GM23338 (cell line): ENCODE measurements around the gene EIF4E2. TPM values are rescaled to one million over a fixed set of nuclear protein-coding genes. Genes with fewer than 3 reads are reported as not detected.
A peak's percentile ranks its signal among the peaks of the same experiment; 100 is the strongest.

Experiments
- ATAC-seq: fragments of 200-7000 bp; cut with Tn5 transposase; 3 replicates; pipeline ENCODE4 v1.9.1; 2020
- DNase-seq: peaks from one replicate; pipeline ENCODE4 v3.0.0-alpha.2; 2015; ENCODE audit warnings: low spot score
- H2AFZ ChIP-seq: fragments of 200-600 bp; sonication (generic); 2 replicates; pipeline ENCODE4 v1.8.0; 2016; ENCODE audit warnings: antibody characterized with exemption, mild to moderate bottlenecking, moderate library complexity
- H3F3A ChIP-seq: fragments of 200-600 bp; sonication (generic); replicated peaks from 2 replicates; pipeline ENCODE4 v1.8.0; 2017; ENCODE audit warnings: antibody characterized with exemption, mixed run types, low read depth
- H3K27ac ChIP-seq: fragments of 200-600 bp; sonication (generic); 2 replicates; pipeline ENCODE4 v1.6.1; 2016; ENCODE audit warnings: low read depth
- H3K27me3 ChIP-seq: fragments of 200-600 bp; sonication (generic); 2 replicates; pipeline ENCODE4 v1.8.0; 2016; ENCODE audit warnings: mild to moderate bottlenecking, mixed run types, moderate library complexity; ENCODE audit not compliant: insufficient read depth
- H3K36me3 ChIP-seq: fragments of 200-600 bp; sonication (generic); 2 replicates; pipeline ENCODE4 v1.8.0; 2016; ENCODE audit warnings: mild to moderate bottlenecking; ENCODE audit not compliant: insufficient read depth
- H3K4me1 ChIP-seq: fragments of 200-600 bp; sonication (generic); 2 replicates; pipeline ENCODE4 v1.8.0; 2016; ENCODE audit warnings: mild to moderate bottlenecking, moderate library complexity; ENCODE audit not compliant: insufficient read depth
- H3K4me2 ChIP-seq: fragments of 200-600 bp; sonication (generic); 2 replicates; pipeline ENCODE4 v1.7.1; 2017; ENCODE audit warnings: mixed run types
- H3K4me3 ChIP-seq: fragments of 200-600 bp; sonication (generic); 2 replicates; pipeline ENCODE4 v1.6.1; 2016; ENCODE audit warnings: mixed run types
- H3K79me2 ChIP-seq: fragments of 200-600 bp; sonication (generic); replicated peaks from 2 replicates; pipeline ENCODE4 v1.8.0; 2017; ENCODE audit warnings: mild to moderate bottlenecking; ENCODE audit not compliant: insufficient read depth
- H3K9me2 ChIP-seq: fragments of 200-600 bp; sonication (generic); 2 replicates; pipeline ENCODE4 v1.8.0; 2017; ENCODE audit not compliant: insufficient read depth
- H4K20me1 ChIP-seq: fragments of 200-600 bp; sonication (generic); replicated peaks from 2 replicates; pipeline ENCODE4 v1.8.0; 2017; ENCODE audit warnings: mild to moderate bottlenecking; ENCODE audit not compliant: insufficient read depth
- H3K27ac Mint-ChIP-seq: 2 replicates; pipeline ENCODE4 v1.8.0; 2020; ENCODE audit warnings: inconsistent platforms, mild to moderate bottlenecking, moderate library complexity, mixed read lengths
- H3K27me3 Mint-ChIP-seq: 3 replicates; pipeline ENCODE4 v1.8.0; 2022; ENCODE audit warnings: low read depth, mild to moderate bottlenecking, moderate library complexity, mixed read lengths, inconsistent platforms; ENCODE audit not compliant: insufficient read depth, poor library complexity
- H3K36me3 Mint-ChIP-seq: 3 replicates; pipeline ENCODE4 v1.8.0; 2021; ENCODE audit warnings: low read depth, mild to moderate bottlenecking, inconsistent platforms, moderate library complexity, mixed read lengths
- H3K4me1 Mint-ChIP-seq: 3 replicates; pipeline ENCODE4 v1.8.0; 2020; ENCODE audit warnings: mild to moderate bottlenecking, inconsistent platforms, mixed read lengths
- H3K4me3 Mint-ChIP-seq: 3 replicates; pipeline ENCODE4 v1.8.0; 2021; ENCODE audit warnings: moderate library complexity, mild to moderate bottlenecking, inconsistent platforms, mixed read lengths
- H3K9me3 Mint-ChIP-seq: 3 replicates; pipeline ENCODE4 v1.8.0; 2020; ENCODE audit warnings: moderate library complexity, mild to moderate bottlenecking, inconsistent platforms, mixed read lengths
- CREB1 ChIP-seq: fragments of 250-450 bp; sonication (Bioruptor Pico); IDR thresholded peaks from 2 replicates; pipeline ENCODE4 v1.5.0; 2020; ENCODE audit warnings: low read depth, mild to moderate bottlenecking, moderate library complexity
- EZH2 ChIP-seq: fragments of 200-600 bp; sonication (generic); IDR thresholded peaks from one replicate; pipeline ENCODE4 v1.8.0; 2017; ENCODE audit warnings: antibody characterized with exemption, mild to moderate bottlenecking, low read depth; ENCODE audit not compliant: unreplicated experiment
- EZH2phosphoT487 ChIP-seq: fragments of 200-600 bp; sonication (generic); IDR thresholded peaks from one replicate; pipeline ENCODE4 v1.8.1; 2018; ENCODE audit warnings: antibody characterized with exemption; ENCODE audit not compliant: unreplicated experiment
- JUNB ChIP-seq: IDR thresholded peaks from one replicate; pipeline ENCODE4 v1.6.1; 2016; ENCODE audit warnings: antibody characterized with exemption; ENCODE audit not compliant: unreplicated experiment
- NANOG ChIP-seq: IDR thresholded peaks from 2 replicates; pipeline ENCODE4 v1.6.1; 2016; ENCODE audit warnings: antibody characterized with exemption, borderline replicate concordance
- POLR2AphosphoS5 ChIP-seq: IDR thresholded peaks from 2 replicates; pipeline ENCODE4 v1.6.1; 2016; ENCODE audit warnings: antibody characterized with exemption, low read depth
- STAT1 ChIP-seq: IDR thresholded peaks from one replicate; pipeline ENCODE4 v1.6.1; 2016; ENCODE audit warnings: antibody characterized with exemption; ENCODE audit not compliant: unreplicated experiment
- ZNF114 ChIP-seq: fragments of 250-450 bp; sonication (Bioruptor Pico); IDR thresholded peaks from 2 replicates; pipeline ENCODE4 v1.5.0; 2020; ENCODE audit warnings: mild to moderate bottlenecking, moderate library complexity
- ZNF331 ChIP-seq: fragments of 250-450 bp; sonication (Bioruptor Pico); IDR thresholded peaks from 2 replicates; pipeline ENCODE4 v1.5.0; 2020; ENCODE audit warnings: low read depth, mild to moderate bottlenecking, moderate library complexity
- polyA plus RNA-seq: library from polyadenylated mRNA; unstranded; fragments of >200 nt; fragmentation: Nextera tagmentation; extraction: Ambion mirVana; gene quantifications from 2 replicates; pipeline ENCODE4 v1.2.1, GENCODE V29; 2016
- total RNA-seq: library from RNA; depleted of rRNA; stranded (reverse); fragments of >200 nt; shearing (Covaris generic); gene quantifications from 2 replicates; pipeline ENCODE4 v1.2.3, GENCODE V29; 2014
- TF ChIP-seq, protein P1 (sequence below), 2 experiments: fragments of 200-600 bp in 1 of 2; sonication (generic) in 1 of 2; conservative IDR thresholded peaks; 2 replicates each; pipeline versions ENCODE4 v1.5.1 to v1.6.1; 2016 to 2017; ENCODE audit warnings: antibody characterized with exemption in 2 of 2, low read depth in 2 of 2, mild to moderate bottlenecking in 2 of 2, moderate library complexity in 1 of 2
- TF ChIP-seq, protein P2 (sequence below): IDR thresholded peaks from 2 replicates; pipeline ENCODE4 v1.6.1; 2016; ENCODE audit warnings: antibody characterized with exemption
- TF ChIP-seq, protein P3 (sequence below): fragments of 250-450 bp; sonication (Bioruptor Pico); IDR thresholded peaks from 2 replicates; pipeline ENCODE4 v1.5.0; 2020; ENCODE audit warnings: mild to moderate bottlenecking, moderate library complexity
- TF ChIP-seq, protein P4 (sequence below): IDR thresholded peaks from one replicate; pipeline ENCODE4 v1.6.1; 2018; ENCODE audit warnings: antibody characterized with exemption; ENCODE audit not compliant: unreplicated experiment

EIF4E2 gene
- total and polyA plus RNA-seq, 2 experiments from 2014 or later: 68.1 to 152 TPM

DNA sequence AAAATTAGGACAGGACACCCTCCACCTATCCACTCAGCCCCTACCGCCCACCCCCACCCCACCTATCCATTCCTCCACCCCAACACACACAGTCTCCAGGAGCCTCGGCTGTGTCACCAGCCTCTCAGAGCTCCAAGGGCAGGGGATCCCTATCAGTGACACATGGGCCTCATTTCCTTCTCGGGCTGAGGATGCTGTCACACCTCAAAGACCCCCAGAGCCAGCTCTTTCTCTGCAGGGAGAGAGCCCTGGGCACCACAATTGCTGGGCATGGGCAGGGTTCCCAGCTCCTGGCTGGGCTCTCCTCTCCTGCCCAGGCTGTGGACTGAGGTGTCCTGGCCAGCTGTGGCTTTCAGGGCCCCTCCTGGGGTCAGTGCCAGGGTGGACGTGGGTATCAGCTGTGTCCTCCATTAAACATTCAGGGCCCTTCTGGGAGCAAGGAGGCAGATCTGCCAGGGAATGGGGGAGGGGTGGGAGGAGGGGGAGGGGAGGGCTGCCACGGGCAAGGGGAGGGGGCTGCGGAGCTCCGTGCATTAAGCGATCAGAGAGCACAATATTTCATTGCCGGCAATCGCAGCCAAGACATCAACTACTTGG is 48.6 kb upstream of the EIF4E2 start:
- DNase-seq: no peak

More for the DNA sequence above, 48.6 kb upstream of the EIF4E2 start:
- H3K4me1 ChIP-seq: peaks cover 21% of the 10 kb centered on the region; the same call in 1 of the 2 replicates
- no peak overlapping the region for H3K27ac Mint-ChIP-seq
- no peaks in the 10 kb centered on the region for H3K36me3 Mint-ChIP-seq
- no peaks in the 10 kb centered on the region for H4K20me1 ChIP-seq
- no peak overlapping the region for H2AFZ ChIP-seq
- peaks cover 33% of the 10 kb centered on the region for H3K4me1 Mint-ChIP-seq
- no peak overlapping the region for H3K27ac ChIP-seq
- peaks cover 46% of the 10 kb centered on the region for H3K27me3 ChIP-seq
- H3K9me2 ChIP-seq: no peaks in the 10 kb centered on the region
- no peaks in the 10 kb centered on the region for H3K79me2 ChIP-seq
- peak overlapping the region; percentile 72 for H3K4me3 ChIP-seq
- H3F3A ChIP-seq: no peaks in the 10 kb centered on the region; the same call in 1 of the 2 replicates
- ATAC-seq: no peak
- H3K36me3 ChIP-seq: no peaks in the 10 kb centered on the region
- no peaks in the 10 kb centered on the region for H3K9me3 Mint-ChIP-seq
- H3K4me3 Mint-ChIP-seq: peak overlapping the region; percentile 81
- H3K4me2 ChIP-seq: peak overlapping the region; percentile 93
- H3K27me3 Mint-ChIP-seq: peaks cover 59% of the 10 kb centered on the region
- TF ChIP-seq NANOG (no peak), ZNF331 (CRISPR knock-in tag) (no peak), ZNF114 (no peak), CREB1 (no peak), POLR2AphosphoS5 (no peak), STAT1 (no peak), EZH2phosphoT487 (no peak), EZH2 (no peak), JUNB (no peak)
- TF ChIP-seq, protein P1, sequence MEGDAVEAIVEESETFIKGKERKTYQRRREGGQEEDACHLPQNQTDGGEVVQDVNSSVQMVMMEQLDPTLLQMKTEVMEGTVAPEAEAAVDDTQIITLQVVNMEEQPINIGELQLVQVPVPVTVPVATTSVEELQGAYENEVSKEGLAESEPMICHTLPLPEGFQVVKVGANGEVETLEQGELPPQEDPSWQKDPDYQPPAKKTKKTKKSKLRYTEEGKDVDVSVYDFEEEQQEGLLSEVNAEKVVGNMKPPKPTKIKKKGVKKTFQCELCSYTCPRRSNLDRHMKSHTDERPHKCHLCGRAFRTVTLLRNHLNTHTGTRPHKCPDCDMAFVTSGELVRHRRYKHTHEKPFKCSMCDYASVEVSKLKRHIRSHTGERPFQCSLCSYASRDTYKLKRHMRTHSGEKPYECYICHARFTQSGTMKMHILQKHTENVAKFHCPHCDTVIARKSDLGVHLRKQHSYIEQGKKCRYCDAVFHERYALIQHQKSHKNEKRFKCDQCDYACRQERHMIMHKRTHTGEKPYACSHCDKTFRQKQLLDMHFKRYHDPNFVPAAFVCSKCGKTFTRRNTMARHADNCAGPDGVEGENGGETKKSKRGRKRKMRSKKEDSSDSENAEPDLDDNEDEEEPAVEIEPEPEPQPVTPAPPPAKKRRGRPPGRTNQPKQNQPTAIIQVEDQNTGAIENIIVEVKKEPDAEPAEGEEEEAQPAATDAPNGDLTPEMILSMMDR (conservative IDR thresholded peaks at IDR 0.05; ENCODE audit: low read depth in 2 of 2): no peak
- TF ChIP-seq, protein P2, sequence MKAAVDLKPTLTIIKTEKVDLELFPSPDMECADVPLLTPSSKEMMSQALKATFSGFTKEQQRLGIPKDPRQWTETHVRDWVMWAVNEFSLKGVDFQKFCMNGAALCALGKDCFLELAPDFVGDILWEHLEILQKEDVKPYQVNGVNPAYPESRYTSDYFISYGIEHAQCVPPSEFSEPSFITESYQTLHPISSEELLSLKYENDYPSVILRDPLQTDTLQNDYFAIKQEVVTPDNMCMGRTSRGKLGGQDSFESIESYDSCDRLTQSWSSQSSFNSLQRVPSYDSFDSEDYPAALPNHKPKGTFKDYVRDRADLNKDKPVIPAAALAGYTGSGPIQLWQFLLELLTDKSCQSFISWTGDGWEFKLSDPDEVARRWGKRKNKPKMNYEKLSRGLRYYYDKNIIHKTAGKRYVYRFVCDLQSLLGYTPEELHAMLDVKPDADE: no peak
- TF ChIP-seq, protein P3, sequence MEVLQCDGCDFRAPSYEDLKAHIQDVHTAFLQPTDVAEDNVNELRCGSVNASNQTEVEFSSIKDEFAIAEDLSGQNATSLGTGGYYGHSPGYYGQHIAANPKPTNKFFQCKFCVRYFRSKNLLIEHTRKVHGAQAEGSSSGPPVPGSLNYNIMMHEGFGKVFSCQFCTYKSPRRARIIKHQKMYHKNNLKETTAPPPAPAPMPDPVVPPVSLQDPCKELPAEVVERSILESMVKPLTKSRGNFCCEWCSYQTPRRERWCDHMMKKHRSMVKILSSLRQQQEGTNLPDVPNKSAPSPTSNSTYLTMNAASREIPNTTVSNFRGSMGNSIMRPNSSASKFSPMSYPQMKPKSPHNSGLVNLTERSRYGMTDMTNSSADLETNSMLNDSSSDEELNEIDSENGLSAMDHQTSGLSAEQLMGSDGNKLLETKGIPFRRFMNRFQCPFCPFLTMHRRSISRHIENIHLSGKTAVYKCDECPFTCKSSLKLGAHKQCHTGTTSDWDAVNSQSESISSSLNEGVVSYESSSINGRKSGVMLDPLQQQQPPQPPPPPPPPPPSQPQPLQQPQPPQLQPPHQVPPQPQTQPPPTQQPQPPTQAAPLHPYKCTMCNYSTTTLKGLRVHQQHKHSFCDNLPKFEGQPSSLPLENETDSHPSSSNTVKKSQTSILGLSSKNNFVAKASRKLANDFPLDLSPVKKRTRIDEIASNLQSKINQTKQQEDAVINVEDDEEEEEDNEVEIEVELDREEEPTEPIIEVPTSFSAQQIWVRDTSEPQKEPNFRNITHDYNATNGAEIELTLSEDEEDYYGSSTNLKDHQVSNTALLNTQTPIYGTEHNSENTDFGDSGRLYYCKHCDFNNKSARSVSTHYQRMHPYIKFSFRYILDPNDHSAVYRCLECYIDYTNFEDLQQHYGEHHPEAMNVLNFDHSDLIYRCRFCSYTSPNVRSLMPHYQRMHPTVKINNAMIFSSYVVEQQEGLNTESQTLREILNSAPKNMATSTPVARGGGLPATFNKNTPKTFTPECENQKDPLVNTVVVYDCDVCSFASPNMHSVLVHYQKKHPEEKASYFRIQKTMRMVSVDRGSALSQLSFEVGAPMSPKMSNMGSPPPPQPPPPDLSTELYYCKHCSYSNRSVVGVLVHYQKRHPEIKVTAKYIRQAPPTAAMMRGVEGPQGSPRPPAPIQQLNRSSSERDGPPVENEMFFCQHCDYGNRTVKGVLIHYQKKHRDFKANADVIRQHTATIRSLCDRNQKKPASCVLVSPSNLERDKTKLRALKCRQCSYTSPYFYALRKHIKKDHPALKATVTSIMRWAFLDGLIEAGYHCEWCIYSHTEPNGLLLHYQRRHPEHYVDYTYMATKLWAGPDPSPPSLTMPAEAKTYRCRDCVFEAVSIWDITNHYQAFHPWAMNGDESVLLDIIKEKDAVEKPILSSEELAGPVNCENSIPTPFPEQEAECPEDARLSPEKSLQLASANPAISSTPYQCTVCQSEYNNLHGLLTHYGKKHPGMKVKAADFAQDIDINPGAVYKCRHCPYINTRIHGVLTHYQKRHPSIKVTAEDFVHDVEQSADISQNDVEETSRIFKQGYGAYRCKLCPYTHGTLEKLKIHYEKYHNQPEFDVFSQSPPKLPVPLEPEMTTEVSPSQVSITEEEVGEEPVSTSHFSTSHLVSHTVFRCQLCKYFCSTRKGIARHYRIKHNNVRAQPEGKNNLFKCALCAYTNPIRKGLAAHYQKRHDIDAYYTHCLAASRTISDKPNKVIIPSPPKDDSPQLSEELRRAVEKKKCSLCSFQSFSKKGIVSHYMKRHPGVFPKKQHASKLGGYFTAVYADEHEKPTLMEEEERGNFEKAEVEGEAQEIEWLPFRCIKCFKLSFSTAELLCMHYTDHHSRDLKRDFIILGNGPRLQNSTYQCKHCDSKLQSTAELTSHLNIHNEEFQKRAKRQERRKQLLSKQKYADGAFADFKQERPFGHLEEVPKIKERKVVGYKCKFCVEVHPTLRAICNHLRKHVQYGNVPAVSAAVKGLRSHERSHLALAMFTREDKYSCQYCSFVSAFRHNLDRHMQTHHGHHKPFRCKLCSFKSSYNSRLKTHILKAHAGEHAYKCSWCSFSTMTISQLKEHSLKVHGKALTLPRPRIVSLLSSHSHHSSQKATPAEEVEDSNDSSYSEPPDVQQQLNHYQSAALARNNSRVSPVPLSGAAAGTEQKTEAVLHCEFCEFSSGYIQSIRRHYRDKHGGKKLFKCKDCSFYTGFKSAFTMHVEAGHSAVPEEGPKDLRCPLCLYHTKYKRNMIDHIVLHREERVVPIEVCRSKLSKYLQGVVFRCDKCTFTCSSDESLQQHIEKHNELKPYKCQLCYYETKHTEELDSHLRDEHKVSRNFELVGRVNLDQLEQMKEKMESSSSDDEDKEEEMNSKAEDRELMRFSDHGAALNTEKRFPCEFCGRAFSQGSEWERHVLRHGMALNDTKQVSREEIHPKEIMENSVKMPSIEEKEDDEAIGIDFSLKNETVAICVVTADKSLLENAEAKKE: no peak
- TF ChIP-seq, protein P4, sequence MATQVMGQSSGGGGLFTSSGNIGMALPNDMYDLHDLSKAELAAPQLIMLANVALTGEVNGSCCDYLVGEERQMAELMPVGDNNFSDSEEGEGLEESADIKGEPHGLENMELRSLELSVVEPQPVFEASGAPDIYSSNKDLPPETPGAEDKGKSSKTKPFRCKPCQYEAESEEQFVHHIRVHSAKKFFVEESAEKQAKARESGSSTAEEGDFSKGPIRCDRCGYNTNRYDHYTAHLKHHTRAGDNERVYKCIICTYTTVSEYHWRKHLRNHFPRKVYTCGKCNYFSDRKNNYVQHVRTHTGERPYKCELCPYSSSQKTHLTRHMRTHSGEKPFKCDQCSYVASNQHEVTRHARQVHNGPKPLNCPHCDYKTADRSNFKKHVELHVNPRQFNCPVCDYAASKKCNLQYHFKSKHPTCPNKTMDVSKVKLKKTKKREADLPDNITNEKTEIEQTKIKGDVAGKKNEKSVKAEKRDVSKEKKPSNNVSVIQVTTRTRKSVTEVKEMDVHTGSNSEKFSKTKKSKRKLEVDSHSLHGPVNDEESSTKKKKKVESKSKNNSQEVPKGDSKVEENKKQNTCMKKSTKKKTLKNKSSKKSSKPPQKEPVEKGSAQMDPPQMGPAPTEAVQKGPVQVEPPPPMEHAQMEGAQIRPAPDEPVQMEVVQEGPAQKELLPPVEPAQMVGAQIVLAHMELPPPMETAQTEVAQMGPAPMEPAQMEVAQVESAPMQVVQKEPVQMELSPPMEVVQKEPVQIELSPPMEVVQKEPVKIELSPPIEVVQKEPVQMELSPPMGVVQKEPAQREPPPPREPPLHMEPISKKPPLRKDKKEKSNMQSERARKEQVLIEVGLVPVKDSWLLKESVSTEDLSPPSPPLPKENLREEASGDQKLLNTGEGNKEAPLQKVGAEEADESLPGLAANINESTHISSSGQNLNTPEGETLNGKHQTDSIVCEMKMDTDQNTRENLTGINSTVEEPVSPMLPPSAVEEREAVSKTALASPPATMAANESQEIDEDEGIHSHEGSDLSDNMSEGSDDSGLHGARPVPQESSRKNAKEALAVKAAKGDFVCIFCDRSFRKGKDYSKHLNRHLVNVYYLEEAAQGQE: no peak
